H1 (cell line): Measurements from ENCODE around the gene LOC128125822.

ENCODE experiments used
- CTCF ChIA-PET: fragments of 300-600 bp; sonication (Branson Sonifier 250); formaldehyde crosslinking; loops from one replicate; lab custom pipeline; 2021; ENCODE audit not compliant: partially characterized antibody; lab: Charles Lee
- POLR2A ChIA-PET: fragments of 300-600 bp; sonication (Branson Sonifier 250); formaldehyde crosslinking; loops from one replicate; lab custom pipeline; 2021; ENCODE audit warnings: inconsistent platforms; ENCODE audit not compliant: partially characterized antibody; lab: Charles Lee
- DNase-seq, 2 experiments: peaks; one replicate each; pipeline versions ENCODE4 v3.0.0 to v3.0.0-alpha.2; 2010 to 2022; ENCODE audit warnings: low spot score in 2 of 2, low read depth in 1 of 2, mixed read lengths in 1 of 2
- FAIRE-seq: peaks from 2 replicates; lab custom pipeline; 2011; peaks lifted over from hg19 to GRCh38; lab: Jason Lieb, UNC
- H2AFZ ChIP-seq: 2 replicates; pipeline ENCODE4 v1.8.1; 2012; ENCODE audit warnings: low read length, inconsistent platforms
- H2AK5ac ChIP-seq: 2 replicates; pipeline ENCODE4 v1.6.1; 2013; ENCODE audit warnings: low read depth, low read length
- H2BK120ac ChIP-seq: replicated peaks from 2 replicates; pipeline ENCODE3; 2013; ENCODE audit warnings: low read depth, low read length, inconsistent platforms
- H2BK12ac ChIP-seq: 2 replicates; pipeline ENCODE4 v1.6.1; 2013; ENCODE audit warnings: low read depth, low read length
- H2BK15ac ChIP-seq: 2 replicates; pipeline ENCODE4 v1.6.1; 2013; ENCODE audit warnings: low read length
- H2BK20ac ChIP-seq: 2 replicates; pipeline ENCODE4 v1.6.1; 2013; ENCODE audit warnings: low read length
- H2BK5ac ChIP-seq: 2 replicates; pipeline ENCODE4 v1.6.1; 2013; ENCODE audit warnings: low read depth, low read length
- H3K14ac ChIP-seq: 2 replicates; pipeline ENCODE4 v1.6.1; 2013; ENCODE audit warnings: inconsistent platforms; ENCODE audit not compliant: insufficient read length
- H3K18ac ChIP-seq: 2 replicates; pipeline ENCODE4 v1.6.1; 2013; ENCODE audit warnings: low read length; ENCODE audit errors: extremely low read depth
- H3K23ac ChIP-seq: 2 replicates; pipeline ENCODE4 v1.6.1; 2013; ENCODE audit warnings: inconsistent platforms; ENCODE audit not compliant: insufficient read length
- H3K23me2 ChIP-seq: 2 replicates; pipeline ENCODE4 v1.6.1; 2013; ENCODE audit warnings: low read depth, low read length
- H3K27ac ChIP-seq: 2 replicates; pipeline ENCODE4 v1.6.1; 2011; ENCODE audit warnings: low read depth, low read length, inconsistent platforms
- H3K27me3 ChIP-seq, 4 experiments: replicated peaks in 1 of 4; 1 replicate in 1 of 4; 2 replicates in 3 of 4; pipeline versions ENCODE4 v1.6.1 to v1.8.1; 2011 to 2013; ENCODE audit warnings: low read length in 3 of 4, mild to moderate bottlenecking in 3 of 4, inconsistent platforms in 2 of 4, mixed read lengths in 2 of 4, moderate library complexity in 1 of 4; ENCODE audit not compliant: control insufficient read depth in 3 of 4, insufficient read depth in 3 of 4; ENCODE audit errors: extremely low read depth in 1 of 4
- H3K36me3 ChIP-seq, 4 experiments: 2 replicates each; pipeline versions ENCODE4 v1.6.1 to v1.8.1; 2011 to 2013; ENCODE audit warnings: mild to moderate bottlenecking in 4 of 4, low read length in 3 of 4, moderate library complexity in 2 of 4, control low read depth in 1 of 4, inconsistent platforms in 1 of 4; ENCODE audit not compliant: insufficient read depth in 4 of 4, control insufficient read depth in 2 of 4
- H3K4ac ChIP-seq: replicated peaks from 2 replicates; pipeline ENCODE3; 2013; ENCODE audit warnings: low read length, low read depth, mixed read lengths, inconsistent platforms; ENCODE audit not compliant: insufficient read length
- H3K4me1 ChIP-seq, 4 experiments: replicated peaks in 1 of 4; 1 replicate in 1 of 4; 2 replicates in 3 of 4; pipeline versions ENCODE4 v1.6.1 to v1.8.1; 2011 to 2013; ENCODE audit warnings: low read length in 3 of 4, inconsistent platforms in 2 of 4, mixed read lengths in 1 of 4; ENCODE audit not compliant: insufficient read depth in 4 of 4, control insufficient read depth in 3 of 4
- H3K4me2 ChIP-seq, 2 experiments: 2 replicates each; pipeline versions ENCODE4 v1.6.1 to v1.8.1; 2011 to 2013; ENCODE audit warnings: low read depth in 2 of 2, low read length in 2 of 2, control low read depth in 1 of 2, inconsistent platforms in 1 of 2, mild to moderate bottlenecking in 1 of 2; ENCODE audit not compliant: insufficient read depth in 1 of 2
- H3K4me3 ChIP-seq, 4 experiments: fragments of 200-600, 300-600 bp in 1 of 4; sonication (generic), shearing (Covaris generic), sonication (Bioruptor Twin) in 1 of 4; 2 replicates each; pipeline versions ENCODE4 v1.5.1 to v1.8.1; 2011 to 2016; ENCODE audit warnings: low read length in 4 of 4, low read depth in 3 of 4, control low read depth in 2 of 4, inconsistent platforms in 2 of 4, mild to moderate bottlenecking in 2 of 4, mixed read lengths in 1 of 4, moderate library complexity in 1 of 4; ENCODE audit not compliant: insufficient read depth in 2 of 4; ENCODE audit errors: extremely low read depth in 1 of 4
- H3K56ac ChIP-seq: replicated peaks from 2 replicates; pipeline ENCODE3; 2013; ENCODE audit warnings: low read depth, mild to moderate bottlenecking, mixed read lengths, low read length, inconsistent platforms; ENCODE audit not compliant: insufficient read length
- H3K79me1 ChIP-seq: 2 replicates; pipeline ENCODE4 v1.6.1; 2013; ENCODE audit warnings: low read depth, low read length, control low read depth
- H3K79me2 ChIP-seq, 2 experiments: 2 replicates each; pipeline versions ENCODE4 v1.6.1 to v1.8.1; 2012 to 2013; ENCODE audit warnings: low read length in 2 of 2, mild to moderate bottlenecking in 2 of 2, inconsistent platforms in 1 of 2; ENCODE audit not compliant: insufficient read depth in 2 of 2, control insufficient read depth in 1 of 2
- H3K9ac ChIP-seq, 4 experiments: replicated peaks in 1 of 4; 1 replicate in 1 of 4; 2 replicates in 3 of 4; pipeline versions ENCODE4 v1.6.1 to v1.8.1; 2011 to 2013; ENCODE audit warnings: low read depth in 3 of 4, low read length in 3 of 4, control low read depth in 2 of 4, mild to moderate bottlenecking in 2 of 4, moderate library complexity in 2 of 4, inconsistent platforms in 1 of 4; ENCODE audit errors: extremely low read depth in 1 of 4
- H3K9me3 ChIP-seq, 2 experiments: 2 replicates each; pipeline versions ENCODE4 v1.6.1 to v1.8.1; 2012 to 2013; ENCODE audit warnings: mild to moderate bottlenecking in 2 of 2, moderate library complexity in 2 of 2, control low read depth in 1 of 2, inconsistent platforms in 1 of 2, low read depth in 1 of 2, low read length in 1 of 2, mixed read lengths in 1 of 2; ENCODE audit not compliant: insufficient read depth in 2 of 2
- H4K20me1 ChIP-seq, 2 experiments: replicated peaks in 1 of 2; 2 replicates each; pipeline versions ENCODE3 to v1.8.1; 2011 to 2013; ENCODE audit warnings: inconsistent platforms in 2 of 2, low read length in 2 of 2, mild to moderate bottlenecking in 1 of 2; ENCODE audit not compliant: insufficient read depth in 2 of 2, control insufficient read depth in 1 of 2
- H4K5ac ChIP-seq: 2 replicates; pipeline ENCODE4 v1.6.1; 2013; ENCODE audit warnings: low read length, low read depth, mixed read lengths, inconsistent platforms; ENCODE audit not compliant: insufficient read length
- H4K8ac ChIP-seq: 2 replicates; pipeline ENCODE4 v1.8.0; 2013; ENCODE audit warnings: mild to moderate bottlenecking, moderate library complexity, low read length, inconsistent platforms; ENCODE audit not compliant: insufficient read depth; ENCODE audit errors: extremely low read depth
- H4K91ac ChIP-seq: replicated peaks from 2 replicates; pipeline ENCODE3; 2013; ENCODE audit warnings: low read length, mixed read lengths, inconsistent platforms; ENCODE audit not compliant: insufficient read length
- CEBPB ChIP-seq: IDR thresholded peaks from 2 replicates; pipeline ENCODE4 v1.6.1; 2012; ENCODE audit warnings: low read depth, low read length
- POLR2A ChIP-seq, 2 experiments: IDR thresholded peaks; 1 replicate in 1 of 2; 2 replicates in 1 of 2; pipeline ENCODE4 v1.6.1; 2011; ENCODE audit warnings: low read depth in 2 of 2, low read length in 2 of 2, mild to moderate bottlenecking in 2 of 2; ENCODE audit errors: control extremely low read depth in 1 of 2
- SIRT6 ChIP-seq: IDR thresholded peaks from one replicate; pipeline ENCODE4 v1.7.1; 2012; ENCODE audit warnings: low read length, inconsistent platforms
- WGBS, 2 experiments: shearing (Covaris generic) in 1 of 2; methylation state at CpG; one replicate each; pipeline versions ENCODE4 v1.1.6 to v1.1.7; 2013 to 2015; ENCODE audit warnings: low lambda C conversion rate in 2 of 2, mixed read lengths in 2 of 2, inconsistent platforms in 1 of 2, low coverage in 1 of 2, missing lambda C conversion rate in 1 of 2; ENCODE audit not compliant: insufficient replicate concordance in 2 of 2, insufficient coverage in 1 of 2, insufficient read length in 1 of 2; ENCODE audit errors: extremely low coverage in 1 of 2, missing lambda C conversion rate in 1 of 2; 5-methylcytosine and 5-hydroxymethylcytosine counted together

The LOC128125822 gene

DNA sequence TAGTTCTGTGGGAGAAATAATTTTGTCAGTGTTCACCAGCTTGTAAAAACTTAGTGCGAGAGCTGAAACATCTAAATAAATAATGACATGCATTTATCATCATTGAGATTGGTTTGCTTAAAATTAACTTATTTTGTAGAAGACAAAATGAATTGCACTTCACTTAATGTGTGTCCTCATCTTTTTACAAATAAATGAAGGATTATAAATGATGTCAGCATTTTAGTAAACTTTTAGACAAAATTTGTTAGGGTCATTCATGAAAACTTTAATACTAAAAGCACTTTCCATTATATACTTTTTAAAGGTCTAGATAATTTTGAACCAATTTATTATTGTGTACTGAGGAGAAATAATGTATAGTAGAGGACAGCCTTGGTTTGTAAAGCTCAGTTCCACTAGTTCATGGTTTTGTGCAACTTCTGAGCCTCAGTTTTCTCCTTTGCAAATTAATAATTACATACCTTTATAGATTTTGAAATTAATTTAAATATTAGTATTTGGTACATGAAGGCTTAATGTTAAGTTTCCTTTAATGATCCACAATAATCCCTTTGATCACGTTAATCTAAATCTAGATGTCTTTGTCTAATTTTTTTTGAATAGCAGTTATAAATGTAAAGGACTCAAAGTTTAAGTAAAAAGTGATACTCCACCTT is 9.2 kb downstream of the LOC128125822 start:
- no peak overlapping the region for H3K27ac ChIP-seq
- ChIA-PET CTCF (interaction anchor here (1.1 to 1.3 kb wide), 2 partner anchors 16 to 17 kb away, joined by 3 to 4 read pairs; no protein-coding TSS in a partner anchor), POLR2A (interaction anchor here (4.7 kb wide), 1 partner anchor 8 kb away, joined by 33 read pairs; no protein-coding TSS in a partner anchor)
- H4K8ac ChIP-seq = no peak overlapping the region
- H4K5ac ChIP-seq = no peak overlapping the region
- DNase-seq (no peak), FAIRE-seq (no peak)
- H3K4me1 ChIP-seq = no peaks in the 10 kb centered on the region
- no peak overlapping the region for H3K4me2 ChIP-seq
- peaks cover 14 to 65% (median 45%) of the 10 kb centered on the region in 4 experiments; a peak in 7 of 8 replicates for H3K36me3 ChIP-seq
- WGBS, 2 experiments = 93% methylated on average over 2 of the region's 2 CpGs; no CpG with 5 or more reads in 1 of the 2 experiments
- H3K27me3 ChIP-seq = no peaks in the 10 kb centered on the region
- no peak overlapping the region for H4K91ac ChIP-seq
- H2AK5ac ChIP-seq = no peak overlapping the region
- H2BK5ac ChIP-seq = no peak overlapping the region
- peaks cover 0 to 2% of the 10 kb centered on the region in 2 experiments for H4K20me1 ChIP-seq
- no peaks in the 10 kb centered on the region for H3K79me1 ChIP-seq
- H3K14ac ChIP-seq = no peak overlapping the region
- no peak overlapping the region for H2BK12ac ChIP-seq
- H2BK15ac ChIP-seq = no peak overlapping the region
- no peak overlapping the region for H3K9ac ChIP-seq
- no peaks in the 10 kb centered on the region for H3K9me3 ChIP-seq
- H3K23ac ChIP-seq = no peak overlapping the region
- no peak overlapping the region for H3K18ac ChIP-seq
- no peak overlapping the region for H2BK120ac ChIP-seq
- H3K4me3 ChIP-seq = no peak overlapping the region
- peaks cover 0 to 21% of the 10 kb centered on the region in 2 experiments; a peak in 2 of 4 replicates for H3K79me2 ChIP-seq
- H2AFZ ChIP-seq = no peak overlapping the region
- H3K23me2 ChIP-seq = no peaks in the 10 kb centered on the region
- H3K4ac ChIP-seq = no peak overlapping the region
- no peak for TF ChIP-seq CEBPB
- TF ChIP-seq POLR2A (IDR thresholded peaks at IDR 0.05; ENCODE audit: control extremely low read depth in 1 of 2, low read depth in 2 of 2, low read length in 2 of 2) = peak in 1 of 2 experiments; percentile 36; a peak in 1 of 3 replicates
- TF ChIP-seq SIRT6 = no peak
- TF ChIP-seq, all 59 proteins: peak for 1
- Histone ChIP-seq H2BK20ac (no peak overlapping the region), H3K56ac (no peak overlapping the region)
